HG02678 (cell line): ENCODE measurements around the gene DQX1.

Experiments used
- ATAC-seq: cut with Tn5 transposase; IDR thresholded peaks from one replicate; pipeline ENCODE4 v1.9.1; 2021; ENCODE audit warnings: mild to moderate bottlenecking, moderate library complexity; ENCODE audit not compliant: unreplicated experiment

The DQX1 gene

DNA sequence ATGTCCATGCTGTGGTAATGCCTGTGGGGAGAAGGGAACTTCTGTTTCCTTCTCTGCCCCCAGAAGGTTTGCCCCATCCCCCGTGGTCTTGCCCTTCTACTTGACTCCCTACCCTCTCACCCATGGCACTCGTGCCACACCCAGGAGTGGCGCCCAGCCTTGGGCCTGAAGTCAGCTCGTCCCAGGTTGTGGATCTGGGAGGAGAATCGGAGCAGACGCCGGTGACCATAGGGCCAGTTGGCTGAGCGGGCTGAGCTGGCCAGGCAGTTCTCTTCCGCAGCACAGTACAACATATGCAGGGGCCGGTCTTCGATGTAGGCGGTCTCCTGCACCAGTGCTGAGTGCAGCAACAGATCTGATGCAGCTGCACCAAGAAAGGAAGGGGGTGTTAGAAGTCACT, 8.4 kb upstream of the DQX1 start:
- no peak for ATAC-seq

DNA sequence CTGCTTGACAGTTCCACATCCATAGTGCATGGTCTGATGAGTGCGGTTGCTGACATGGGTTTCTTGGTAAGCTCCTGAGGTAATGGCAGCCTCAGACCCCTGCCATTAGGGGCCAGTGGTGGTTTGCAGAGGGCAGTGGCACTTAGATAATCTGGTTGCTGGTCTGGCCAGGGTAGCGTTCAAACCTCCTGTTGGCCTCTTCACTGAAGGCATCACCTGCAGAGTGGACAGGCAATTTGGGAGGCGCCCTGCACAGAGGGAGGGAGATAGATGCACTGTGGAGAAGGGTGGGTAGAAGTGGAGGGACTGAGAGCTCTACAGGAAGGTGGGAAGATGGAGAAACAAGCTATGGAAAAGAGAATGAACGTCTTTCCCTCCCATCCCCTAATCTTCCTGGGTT, 7.4 kb upstream of the DQX1 start:
- ATAC-seq, result no peak

DNA sequence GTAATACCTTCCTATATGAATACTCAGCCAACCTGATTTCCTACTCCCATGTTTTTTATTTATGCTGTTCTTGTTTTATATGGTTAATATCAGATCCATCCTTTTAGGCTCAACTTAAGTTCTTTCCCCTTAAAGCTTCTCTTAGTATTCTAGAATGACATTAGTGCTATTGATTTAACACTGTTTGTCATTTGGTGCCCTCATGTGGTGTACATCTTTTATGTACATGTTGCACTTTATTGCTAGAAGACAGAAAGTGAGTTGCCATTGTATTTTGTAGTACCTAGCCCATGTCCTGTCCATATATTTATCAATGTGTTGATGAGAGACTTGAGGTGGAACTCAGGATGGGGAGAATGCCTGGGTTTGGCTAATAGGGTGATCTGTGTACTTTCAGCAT, 6.2 kb upstream of the DQX1 start:
- ATAC-seq, result no peak

DNA sequence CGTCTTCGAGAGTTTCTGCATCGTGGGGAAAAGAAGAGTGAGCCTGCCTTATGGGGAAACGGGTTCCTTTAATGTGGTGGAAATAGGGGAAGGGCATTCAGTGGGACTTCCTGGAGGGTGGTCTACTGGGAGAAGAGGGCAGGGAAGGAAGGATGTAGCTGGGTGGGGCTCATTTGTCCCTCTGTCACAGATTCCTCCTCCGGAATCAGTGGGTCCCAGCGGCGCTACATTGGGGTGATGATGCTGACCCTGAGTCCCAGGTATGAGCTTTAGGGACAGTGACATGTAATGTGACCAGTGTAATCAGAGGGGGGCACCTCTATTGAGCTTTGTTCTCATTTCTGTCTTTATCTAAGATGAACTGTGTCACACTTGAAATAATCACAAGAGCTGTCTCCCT, 5.6 kb upstream of the DQX1 start:
- no peak for ATAC-seq

DNA sequence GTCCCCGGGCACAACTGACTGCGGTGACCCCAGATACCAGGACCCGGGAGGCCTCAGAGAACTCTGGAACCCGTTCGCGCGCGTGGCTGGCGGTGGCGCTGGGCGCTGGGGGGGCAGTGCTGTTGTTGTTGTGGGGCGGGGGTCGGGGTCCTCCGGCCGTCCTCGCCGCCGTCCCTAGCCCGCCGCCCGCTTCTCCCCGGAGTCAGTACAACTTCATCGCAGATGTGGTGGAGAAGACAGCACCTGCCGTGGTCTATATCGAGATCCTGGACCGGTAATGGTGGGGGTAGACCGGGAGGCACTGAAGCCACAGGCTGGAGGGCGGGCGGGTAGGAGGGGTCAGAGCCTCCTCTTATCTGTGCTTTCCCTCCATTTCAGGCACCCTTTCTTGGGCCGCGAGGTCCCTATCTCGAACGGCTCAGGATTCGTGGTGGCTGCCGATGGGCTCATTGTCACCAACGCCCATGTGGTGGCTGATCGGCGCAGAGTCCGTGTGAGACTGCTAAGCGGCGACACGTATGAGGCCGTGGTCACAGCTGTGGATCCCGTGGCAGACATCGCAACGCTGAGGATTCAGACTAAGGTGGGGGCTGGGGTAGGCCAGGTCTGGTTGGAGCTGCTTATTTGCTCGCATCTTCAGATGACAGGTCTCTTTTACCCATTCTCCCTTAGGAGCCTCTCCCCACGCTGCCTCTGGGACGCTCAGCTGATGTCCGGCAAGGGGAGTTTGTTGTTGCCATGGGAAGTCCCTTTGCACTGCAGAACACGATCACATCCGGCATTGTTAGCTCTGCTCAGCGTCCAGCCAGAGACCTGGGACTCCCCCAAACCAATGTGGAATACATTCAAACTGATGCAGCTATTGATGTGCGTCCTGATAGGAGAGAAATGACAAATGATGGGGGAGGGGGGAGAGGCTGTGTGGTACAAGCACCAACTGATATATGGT, 4.5 kb upstream of the DQX1 start:
- peak; percentile 30 for ATAC-seq

DNA sequence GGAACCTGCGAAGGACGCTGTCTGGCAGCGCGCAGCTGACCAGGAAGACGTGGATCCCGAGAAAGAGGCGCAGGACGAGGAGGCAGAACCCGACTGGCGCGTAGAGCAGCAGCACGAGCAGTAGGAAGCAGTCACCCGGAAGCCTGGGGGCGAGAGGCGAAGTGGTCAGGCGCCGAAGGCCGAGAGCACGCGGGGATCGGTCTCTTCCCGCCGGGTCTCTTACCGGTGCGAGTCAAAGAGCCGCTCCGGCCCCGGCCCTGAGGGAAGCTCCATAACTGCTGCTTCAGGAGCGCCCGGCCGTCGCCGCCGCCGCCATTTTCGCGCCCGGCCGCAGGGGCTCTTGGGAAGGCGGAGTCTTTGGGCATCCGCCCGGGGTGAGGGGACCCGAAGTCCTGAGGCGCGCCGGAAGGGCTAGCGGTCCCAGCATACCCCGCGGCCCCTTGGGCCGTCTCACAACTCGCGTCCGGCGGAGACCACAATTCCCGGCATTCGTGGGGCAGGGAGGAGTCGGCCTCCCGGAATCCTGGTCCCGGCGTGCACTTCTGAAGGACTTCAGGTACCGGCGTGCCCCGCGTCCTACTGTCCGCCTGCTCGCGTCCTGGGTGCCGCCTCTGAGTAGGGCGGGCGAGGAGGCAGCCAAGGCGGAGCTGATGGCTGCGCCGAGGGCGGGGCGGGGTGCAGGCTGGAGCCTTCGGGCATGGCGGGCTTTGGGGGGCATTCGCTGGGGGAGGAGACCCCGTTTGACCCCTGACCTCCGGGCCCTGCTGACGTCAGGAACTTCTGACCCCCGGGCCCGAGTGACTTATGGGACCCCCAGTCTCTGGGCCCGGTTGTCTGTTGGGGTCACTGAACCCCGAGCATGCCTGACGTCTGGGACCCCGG, 3.6 kb upstream of the DQX1 start, which contains the start of the genes AUP1 and HTRA2:
TSS of gene AUP1 (minus strand) at position 350 of the 882 bp plus-strand sequence. CDS start at position 273, 77 bp downstream.
TSS of gene HTRA2 (plus strand) at position 577 of the 882 bp plus-strand sequence. CDS start at position 651, 74 bp downstream.
- ATAC-seq, result peak; percentile 82

DNA sequence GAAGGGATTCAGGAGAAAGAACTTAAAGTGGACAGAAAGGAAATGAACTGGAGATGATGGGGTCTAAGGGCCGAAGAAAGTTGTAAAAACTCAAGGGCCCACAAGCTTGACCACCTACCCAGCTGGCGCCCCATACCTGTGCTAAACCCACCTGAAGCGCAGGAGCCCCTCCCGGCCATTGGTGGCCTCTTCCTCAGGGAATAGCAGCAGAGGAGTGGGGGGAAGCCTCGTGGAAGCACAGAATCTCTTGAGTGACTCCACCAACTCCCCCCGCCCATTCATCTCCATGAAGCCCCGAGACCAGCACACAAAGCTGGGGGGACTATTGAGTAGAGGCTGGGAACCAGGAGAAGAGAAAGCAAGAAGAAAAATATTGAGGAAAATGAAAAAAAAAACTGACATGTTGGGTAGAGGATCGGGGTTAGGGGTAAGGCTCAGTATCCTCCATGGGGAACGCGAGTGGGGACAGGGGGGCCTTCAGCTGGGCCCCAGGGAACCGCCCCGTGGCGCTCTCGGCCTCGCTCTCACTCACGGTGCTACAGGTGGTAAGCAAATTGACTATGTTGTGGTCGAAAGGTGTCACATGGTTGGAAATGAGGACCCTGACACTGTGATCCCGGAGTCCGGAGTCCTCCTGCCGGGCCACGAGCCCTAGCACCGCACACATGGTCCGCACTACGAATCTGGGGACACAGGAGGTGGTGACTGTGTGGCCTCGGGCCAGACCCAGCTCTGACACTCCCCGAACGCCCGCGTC, 2.7 kb upstream of the DQX1 start:
- ATAC-seq, result peak; percentile 1

DNA sequence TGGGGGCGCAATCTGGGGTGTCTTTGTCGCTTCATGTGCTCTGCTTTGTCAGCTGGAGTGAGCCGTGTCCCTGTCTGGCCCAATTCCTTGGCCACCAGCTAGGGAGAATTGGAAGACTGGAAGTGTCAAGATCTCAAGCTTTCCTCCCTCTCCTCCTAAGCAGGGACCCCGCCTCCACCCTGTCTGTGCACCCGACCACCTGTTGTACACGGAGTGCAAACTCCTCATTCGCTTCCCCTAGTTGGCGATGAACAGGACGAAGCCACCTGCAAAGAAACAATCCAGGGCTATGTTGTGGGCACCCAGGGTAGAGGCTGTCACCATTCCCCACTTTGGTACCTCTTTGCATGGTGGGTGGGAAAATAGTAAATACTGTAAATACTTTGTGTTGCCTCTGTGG, 1.7 kb upstream of the DQX1 start:
- no peak for ATAC-seq

DNA sequence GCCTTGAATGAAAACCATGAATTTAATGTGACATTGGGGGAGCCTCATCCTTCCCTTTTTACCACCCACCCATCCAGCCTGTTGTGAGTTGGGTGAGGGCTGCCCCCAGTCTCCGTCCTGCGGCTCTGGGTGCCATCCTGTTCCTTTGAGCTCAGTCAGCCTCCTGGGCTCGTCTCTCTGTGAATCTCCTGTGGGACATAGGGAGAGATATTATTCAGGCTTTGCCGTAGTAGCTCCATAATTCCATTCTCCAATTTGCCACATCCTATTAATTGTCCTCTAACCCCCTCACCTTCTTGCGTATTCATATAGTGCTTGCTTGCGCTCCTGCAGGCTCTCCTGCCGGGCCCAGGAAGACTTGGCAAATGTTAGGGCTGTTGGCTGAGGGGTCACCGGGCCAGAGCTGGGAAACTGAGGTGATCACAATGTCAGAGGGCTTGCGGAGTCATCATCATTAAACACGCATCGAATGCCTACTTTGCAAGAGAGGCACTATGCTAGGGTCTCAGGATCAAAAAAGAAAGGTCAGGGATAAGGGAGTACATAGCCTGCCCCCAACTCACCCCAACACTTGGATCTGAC, 709 bp upstream of the DQX1 start:
- no peak for ATAC-seq

DNA sequence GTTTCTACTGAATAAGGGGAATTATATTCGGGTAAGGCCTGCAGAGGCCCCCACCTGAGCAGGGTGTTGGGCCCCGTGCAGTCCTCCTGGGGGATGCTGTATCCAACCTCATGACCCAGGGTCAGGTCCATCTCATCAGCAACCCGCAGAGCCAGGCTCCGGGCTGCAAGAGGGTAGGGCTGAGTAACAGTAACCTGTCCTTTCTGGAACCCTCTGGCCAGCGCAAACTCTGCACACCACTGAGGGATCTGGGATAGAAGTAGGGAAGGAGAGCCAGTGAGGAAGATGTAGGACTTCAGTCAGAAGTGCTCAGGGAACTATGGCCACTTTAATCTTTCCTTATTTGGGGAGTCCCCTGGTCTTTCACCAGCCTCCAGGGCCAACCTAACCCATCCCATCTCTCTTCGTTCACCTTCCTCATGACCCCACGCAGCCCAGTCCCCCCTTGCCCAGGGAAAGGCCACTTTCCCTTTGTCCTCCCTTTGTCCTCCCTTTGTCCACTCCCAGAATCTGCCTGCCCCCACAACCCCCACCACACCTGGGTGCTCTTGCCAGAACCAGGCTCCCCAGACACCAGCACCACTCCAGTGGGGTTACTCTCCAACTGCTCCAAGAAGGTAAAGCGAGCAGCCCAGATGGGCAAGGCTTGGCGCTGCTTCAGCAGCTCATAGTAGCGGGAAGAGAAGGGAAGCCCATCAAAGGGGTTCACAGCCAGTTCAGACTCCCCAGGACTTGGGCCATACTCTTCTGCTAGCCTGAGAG, 895 bp downstream of the DQX1 start:
- ATAC-seq, result no peak

DNA sequence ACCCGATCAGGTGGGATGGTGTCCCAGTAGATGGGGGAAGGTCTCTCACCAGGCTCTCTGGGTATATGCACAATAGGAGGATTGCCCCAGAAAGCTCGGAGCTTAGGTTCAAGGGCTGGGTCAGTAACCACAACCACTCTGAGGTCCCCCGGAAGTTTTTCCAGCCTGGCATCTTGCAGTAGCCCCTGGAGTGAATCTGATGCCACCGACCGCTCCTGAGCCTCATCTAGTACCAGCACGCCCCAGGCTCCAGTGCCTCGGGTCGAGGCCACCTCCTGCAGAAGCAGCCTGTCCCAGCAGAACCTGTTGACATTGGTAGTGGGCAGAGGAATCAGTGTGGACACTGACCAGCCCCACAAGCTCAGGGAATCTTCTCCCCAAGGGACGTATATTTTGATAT, 2.0 kb downstream of the DQX1 start:
- no peak for ATAC-seq

DNA sequence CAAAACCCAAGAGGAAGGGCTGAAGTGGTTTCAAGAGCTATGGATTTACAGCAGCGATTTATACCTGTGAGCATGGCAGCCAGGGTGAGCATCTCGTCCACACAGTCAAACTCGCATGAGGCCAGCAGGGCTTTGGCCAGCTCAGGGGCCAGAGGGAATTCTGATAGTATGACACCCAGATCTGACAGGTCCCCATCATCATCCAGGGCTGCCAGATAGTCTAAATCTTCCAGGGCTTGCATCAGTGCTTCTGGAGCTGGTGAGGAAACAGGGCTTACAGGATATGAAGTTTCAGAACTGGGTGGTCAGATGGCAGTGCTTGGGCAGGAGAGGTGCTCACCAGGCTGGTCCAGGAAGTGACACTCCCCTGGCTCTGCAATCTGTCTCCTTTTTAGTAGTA, 3.5 kb downstream of the DQX1 start:
- ATAC-seq, result no peak

DNA sequence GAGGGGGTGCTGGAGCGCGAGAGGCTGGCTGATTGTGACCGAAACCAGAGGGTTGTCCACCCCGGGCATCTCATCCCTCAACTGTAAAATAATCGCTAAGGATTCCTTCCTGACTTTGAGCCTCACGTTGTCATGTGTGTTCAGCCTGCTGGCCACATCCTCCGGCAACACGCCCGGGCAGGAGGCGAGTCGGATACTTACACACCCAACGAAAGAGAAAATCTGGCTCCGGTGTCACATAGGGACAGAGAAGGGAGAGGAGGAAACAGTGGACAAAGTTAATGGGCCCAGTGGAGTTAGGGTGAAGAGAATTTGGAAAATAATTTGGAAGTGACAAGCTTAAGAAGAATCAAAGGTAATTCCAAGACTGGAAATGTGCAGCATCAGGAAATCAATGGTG, 9.4 kb downstream of the DQX1 start:
- no peak for ATAC-seq

DNA sequence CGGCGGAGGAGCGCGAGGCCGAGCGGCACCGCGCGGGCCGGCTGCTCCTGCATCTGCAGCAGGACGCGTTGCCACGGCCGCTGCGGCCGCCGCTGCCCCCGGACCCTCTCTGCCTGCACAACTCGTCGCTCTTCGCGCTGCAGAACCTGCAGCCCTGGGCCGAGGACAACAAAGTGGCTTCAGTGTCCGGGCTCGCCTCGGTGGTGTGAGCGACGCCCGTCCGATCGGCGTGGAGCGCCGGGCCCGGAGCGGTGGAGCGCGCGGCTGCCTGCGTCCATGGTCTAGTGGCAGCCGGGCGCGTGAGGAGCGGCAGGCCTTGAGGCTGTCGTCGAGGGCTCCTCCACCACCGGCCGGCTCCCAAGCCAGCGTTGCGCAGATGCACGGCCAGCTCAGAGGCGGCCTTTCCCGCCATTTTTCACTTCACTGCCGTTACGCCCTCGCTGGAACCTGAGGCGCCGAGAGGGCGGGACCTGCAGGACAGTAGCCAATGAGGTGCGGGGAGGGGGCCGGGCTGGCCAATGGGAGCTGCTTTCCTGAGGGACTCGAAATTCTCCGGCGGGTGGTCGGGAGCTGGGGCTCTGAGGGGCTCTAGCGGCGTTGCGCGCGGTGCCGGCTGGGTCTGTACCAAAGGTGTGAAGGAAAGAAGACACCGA, 9.9 kb downstream of the DQX1 start:
- ATAC-seq, result peak; percentile 70

DNA sequence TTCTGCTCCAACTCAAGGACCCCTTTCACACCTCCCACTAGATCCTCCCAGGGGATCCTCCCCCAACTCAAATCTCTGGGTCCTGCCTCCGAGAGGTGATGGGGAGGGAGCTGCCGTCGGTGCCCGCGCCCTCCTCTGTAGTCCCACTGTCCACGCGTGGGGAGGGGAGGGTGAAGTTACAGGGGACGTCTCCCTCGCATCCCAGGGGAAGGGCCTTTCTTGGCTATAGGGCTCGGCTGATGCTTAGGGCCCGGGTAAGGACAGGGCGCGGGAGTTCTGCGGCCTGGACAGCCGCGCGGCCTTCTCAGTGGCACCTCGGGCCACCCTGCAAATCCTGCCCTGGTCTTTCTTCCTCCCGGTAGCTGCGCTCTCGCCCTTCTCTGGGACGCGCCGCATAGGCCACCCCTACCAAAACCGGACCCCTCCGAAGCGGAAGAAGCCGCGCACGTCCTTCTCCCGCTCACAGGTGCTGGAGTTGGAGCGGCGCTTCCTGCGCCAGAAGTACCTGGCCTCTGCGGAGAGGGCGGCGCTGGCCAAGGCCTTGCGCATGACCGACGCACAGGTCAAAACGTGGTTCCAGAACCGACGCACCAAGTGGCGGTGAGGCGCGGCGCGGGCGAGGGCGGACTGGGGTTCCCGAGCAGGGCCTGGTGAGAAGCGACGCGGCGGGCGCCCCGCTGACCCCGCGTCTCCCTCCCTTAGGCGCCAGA, 10.6 kb downstream of the DQX1 start:
- no peak for ATAC-seq

DNA sequence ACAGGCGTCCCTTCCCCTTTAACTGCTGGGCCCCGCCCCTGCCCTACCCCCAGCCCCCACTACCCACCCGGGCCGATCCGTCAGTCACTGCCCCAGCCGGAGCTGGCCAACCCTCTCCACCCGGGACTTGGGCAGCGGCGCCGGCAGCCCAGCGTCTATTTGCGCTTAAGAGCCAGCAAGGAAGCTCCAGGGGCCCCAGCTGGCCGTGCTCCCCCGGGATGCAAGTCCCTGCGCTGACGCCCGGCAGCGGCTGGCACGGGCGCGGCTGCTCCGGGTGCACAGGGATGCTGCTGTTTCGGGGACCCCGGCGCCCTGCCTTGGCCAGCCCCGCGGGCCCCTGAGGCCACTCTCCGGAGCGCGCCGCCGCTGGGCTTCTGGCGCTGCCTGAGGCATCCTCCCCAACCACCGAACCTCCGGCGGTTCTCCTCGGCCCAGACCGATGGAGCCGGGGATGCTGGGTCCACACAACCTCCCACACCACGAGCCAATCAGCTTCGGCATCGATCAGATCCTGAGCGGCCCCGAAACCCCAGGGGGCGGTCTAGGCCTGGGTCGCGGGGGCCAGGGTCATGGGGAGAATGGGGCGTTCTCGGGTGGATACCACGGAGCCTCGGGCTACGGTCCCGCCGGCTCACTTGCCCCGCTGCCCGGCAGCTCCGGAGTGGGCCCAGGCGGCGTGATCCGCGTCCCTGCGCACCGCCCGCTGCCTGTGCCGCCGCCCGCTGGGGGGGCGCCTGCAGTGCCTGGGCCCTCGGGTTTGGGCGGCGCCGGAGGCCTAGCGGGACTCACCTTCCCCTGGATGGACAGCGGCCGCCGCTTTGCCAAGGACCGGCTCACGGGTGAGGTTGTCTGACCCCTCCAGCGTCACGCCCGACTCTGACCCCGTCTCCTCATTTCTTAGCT, 11.4 kb downstream of the DQX1 start, which contains the start of gene TLX2:
TSS of gene TLX2 (plus strand) at position 83 of the 903 bp plus-strand sequence. CDS start at position 440, 357 bp downstream.
- no peak for ATAC-seq

DNA sequence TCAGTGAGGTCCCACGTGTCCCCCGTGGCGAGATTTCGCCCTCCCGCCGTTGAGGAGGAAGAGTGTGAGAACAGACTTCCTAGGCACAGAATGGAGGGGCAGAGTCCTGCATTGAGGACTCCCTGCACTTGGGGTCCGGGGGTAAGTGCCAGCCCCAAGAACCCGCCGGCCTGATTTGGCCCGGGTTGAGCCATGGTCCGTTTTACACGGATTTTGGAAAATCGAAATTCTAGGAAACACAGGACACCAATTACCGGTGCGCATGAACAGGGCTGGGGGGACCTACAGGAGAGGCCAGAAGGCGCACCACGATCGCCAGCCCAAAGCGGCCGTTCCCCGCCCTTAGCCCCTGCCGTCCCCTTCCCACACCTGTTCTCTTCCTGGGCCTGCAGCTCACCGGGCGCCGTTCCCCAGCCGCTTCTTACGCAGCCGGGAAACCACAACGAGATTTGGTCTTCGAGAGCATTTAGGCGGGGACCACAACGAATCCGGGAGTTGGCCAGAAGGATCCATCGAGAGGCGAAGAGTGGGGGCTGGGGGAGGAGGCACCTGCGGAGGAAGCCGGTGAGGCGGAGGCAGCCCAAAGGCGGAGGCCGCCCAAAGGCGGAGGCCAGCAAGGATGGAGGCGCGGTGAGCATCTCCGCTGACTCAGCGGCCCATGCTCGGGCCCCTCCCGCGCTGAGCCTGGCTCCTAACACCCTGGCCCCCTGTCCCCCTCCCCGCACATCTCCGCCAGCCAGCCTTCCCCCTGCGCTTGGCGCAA, 12.2 kb downstream of the DQX1 start:
- ATAC-seq, result no peak
